K562 (cell line): ENCODE results near the gene F13A1. TPM values are rescaled to one million over a fixed set of nuclear protein-coding genes. Genes with fewer than 3 reads are reported as not detected.

ENCODE experiments used
- ATAC-seq: fragments of 200-7000 bp; cut with Tn5 transposase; 3 replicates; pipeline ENCODE4 v1.9.1; 2020; ENCODE audit warnings: moderate library complexity
- BruUV-seq: library from RNA; stranded (reverse); fragments of 400-500 nt; replicated peaks from 2 replicates; lab custom pipeline; 2021; lab: Mats Ljungman, UMichigan
- CTCF ChIA-PET: fragments of 300-600 bp; formaldehyde crosslinking; extraction: SDS; loops from one replicate; lab custom pipeline; 2021; ENCODE audit warnings: low intra/inter-chr PET ratio; lab: Yijun Ruan, JAX
- POLR2A ChIA-PET: fragments of 300-600, 350-650 bp; sonication (Branson Sonifier 250); formaldehyde crosslinking; extraction: SDS; loops from one replicate; lab custom pipeline; 2021; ENCODE audit warnings: antibody characterized with exemption, inconsistent platforms; lab: Yijun Ruan, JAX
- DNase-seq, 4 experiments: peaks; one replicate each; pipeline versions ENCODE4 v3.0.0 to v3.0.0-alpha.2; 2011 to 2018; ENCODE audit warnings: low spot score in 3 of 4, mixed read lengths in 3 of 4; ENCODE audit errors: extremely low read depth in 1 of 4
- FAIRE-seq: peaks from 2 replicates; lab custom pipeline; 2011; peaks lifted over from hg19 to GRCh38; lab: Jason Lieb, UNC
- H2AFZ ChIP-seq: 2 replicates; pipeline ENCODE4 v1.6.0; 2011; ENCODE audit warnings: low read depth, low read length, control low read depth, inconsistent platforms
- H3K27ac ChIP-seq: fragments of 200-600 bp; 3 replicates; pipeline ENCODE4 v1.8.0; 2011; ENCODE audit warnings: low read depth, mild to moderate bottlenecking, control low read depth, inconsistent platforms, low read length, moderate library complexity, mixed read lengths; ENCODE audit errors: extremely low read depth
- H3K27me3 ChIP-seq, 2 experiments: fragments of 300-600 bp in 1 of 2; 2 replicates in 1 of 2; 3 replicates in 1 of 2; pipeline versions ENCODE4 v1.6.0 to v1.8.0; 2011; ENCODE audit warnings: inconsistent platforms in 2 of 2, low read length in 2 of 2, mild to moderate bottlenecking in 1 of 2, mixed read lengths in 1 of 2, moderate library complexity in 1 of 2; ENCODE audit not compliant: control insufficient read depth in 2 of 2, insufficient read depth in 2 of 2
- H3K36me3 ChIP-seq: fragments of 300-600 bp; 3 replicates; pipeline ENCODE4 v1.8.0; 2011; ENCODE audit warnings: mild to moderate bottlenecking, low read length, inconsistent platforms; ENCODE audit not compliant: control insufficient read depth, insufficient read depth
- H3K4me1 ChIP-seq, 2 experiments: fragments of 200-600 bp in 1 of 2; replicated peaks in 1 of 2; 2 replicates in 1 of 2; 3 replicates in 1 of 2; pipeline versions ENCODE4 v1.5.1 to v1.8.0; 2011; ENCODE audit warnings: inconsistent platforms in 2 of 2, low read length in 2 of 2, mild to moderate bottlenecking in 1 of 2, mixed read lengths in 1 of 2, moderate library complexity in 1 of 2; ENCODE audit not compliant: control insufficient read depth in 2 of 2, insufficient read depth in 2 of 2
- H3K4me2 ChIP-seq: 2 replicates; pipeline ENCODE4 v1.6.1; 2011; ENCODE audit warnings: low read length, control low read depth, inconsistent platforms, mixed read lengths; ENCODE audit not compliant: insufficient read depth
- H3K4me3 ChIP-seq: fragments of 200-600 bp; sonication (generic), shearing (Covaris generic); 2 replicates; pipeline ENCODE4 v1.5.1; 2016; ENCODE audit warnings: control low read depth, inconsistent platforms
- H3K79me2 ChIP-seq: fragments of 200-600 bp; 3 replicates; pipeline ENCODE4 v1.8.0; 2011; ENCODE audit warnings: low read length, inconsistent platforms; ENCODE audit not compliant: control insufficient read depth, insufficient read depth
- H3K9ac ChIP-seq, 2 experiments: 2 replicates each; pipeline versions ENCODE4 v1.6.0 to v1.6.1; 2011; ENCODE audit warnings: low read depth in 2 of 2, low read length in 2 of 2, control low read depth in 1 of 2, inconsistent platforms in 1 of 2, mild to moderate bottlenecking in 1 of 2, mixed read lengths in 1 of 2; ENCODE audit not compliant: insufficient read depth in 1 of 2
- H3K9me1 ChIP-seq: one replicate; pipeline ENCODE4 v1.6.0; 2011; ENCODE audit warnings: inconsistent platforms, mild to moderate bottlenecking, low read length, moderate library complexity; ENCODE audit not compliant: control insufficient read depth, insufficient read depth
- H3K9me3 ChIP-seq: replicated peaks from 2 replicates; pipeline ENCODE4 v1.5.1; 2011; ENCODE audit warnings: low read depth, low read length, inconsistent platforms; ENCODE audit not compliant: control insufficient read depth, insufficient read depth
- H4K20me1 ChIP-seq: replicated peaks from 2 replicates; pipeline ENCODE4 v1.6.1; 2011; ENCODE audit warnings: low read length, inconsistent platforms, mixed read lengths; ENCODE audit not compliant: control insufficient read depth, insufficient read depth
- FUS ChIP-seq: fragments of 200-400 bp; formaldehyde crosslinking; optimal IDR thresholded peaks from 2 replicates; pipeline ENCODE3; 2017; ENCODE audit warnings: low read depth, low read length
- TSC22D4 ChIP-seq: fragments of 450-650 bp; IDR thresholded peaks from 2 replicates; pipeline ENCODE4 v1.6.1; 2016; ENCODE audit warnings: missing genetic modification characterization, missing biosample characterization, control low read depth
- WGBS: fragments of 100-300 bp; shearing (Covaris generic); methylation state at CpG from one replicate; pipeline ENCODE4 v1.1.6; 2016; ENCODE audit warnings: low coverage, mixed read lengths; ENCODE audit not compliant: insufficient coverage; ENCODE audit errors: missing lambda C conversion rate; 5-methylcytosine and 5-hydroxymethylcytosine counted together
- in situ Hi-C: fragments of 300-500 bp; cut with MboI; formaldehyde crosslinking; loops from 4 replicates; pipeline ENCODE4 v1.15.0; 2018; ENCODE audit warnings: inconsistent platforms, mixed read lengths
- intact Hi-C: fragments of 100-400 bp; cut with micrococcal nuclease; formaldehyde crosslinking; loops from 2 replicates; pipeline ENCODE4 v1.14.2; 2022
- polyA plus RNA-seq, 8 experiments: library from polyadenylated mRNA; depleted of rRNA in 4 of 8; stranded (reverse) in 5 of 8; unstranded in 3 of 8; fragments of >200 nt; fragmentation: Nextera tagmentation in 2 of 8; fragmentation: Illumina TruSeq in 1 of 8; extraction: Ambion mirVana in 2 of 8; extraction: Trizol in 1 of 8; gene quantifications; 2 replicates each; pipeline versions ENCODE4 v1.2.1 to v1.2.3, GENCODE V29; 2011 to 2014; ENCODE audit warnings: inconsistent platforms in 1 of 8, missing spikeins in 1 of 8
- total RNA-seq, 7 experiments: library from RNA; depleted of rRNA in 6 of 7; stranded (reverse); fragments of >200 nt in 6 of 7; fragmentation: Illumina TruSeq in 2 of 7; extraction: Trizol in 2 of 7; gene quantifications; 2 replicates each; pipeline versions ENCODE4 v1.2.1 to v1.2.3, GENCODE V29; 2011 to 2021; ENCODE audit warnings: low replicate concordance in 1 of 7
- TF ChIP-seq, protein P1 (sequence below): sonication (generic); formaldehyde crosslinking; IDR thresholded peaks from 2 replicates; pipeline ENCODE4 v1.8.0; 2023; ENCODE audit warnings: mild to moderate bottlenecking, missing genetic modification reagents
- TF ChIP-seq, protein P2 (sequence below): fragments of 250-450 bp; sonication (Bioruptor Pico); IDR thresholded peaks from 2 replicates; pipeline ENCODE4 v1.4.0; 2020
- TF ChIP-seq, protein P3 (sequence below): sonication (generic); formaldehyde crosslinking; IDR thresholded peaks from 2 replicates; pipeline ENCODE4 v1.8.0; 2022; ENCODE audit warnings: missing genetic modification reagents, mild to moderate bottlenecking, borderline replicate concordance
- TF ChIP-seq, protein P4 (sequence below): fragments of 200-400 bp; formaldehyde crosslinking; IDR thresholded peaks from 2 replicates; pipeline ENCODE4 v1.6.1; 2017; ENCODE audit warnings: mild to moderate bottlenecking, low read depth, low read length, moderate library complexity

F13A1 gene
- total and polyA plus RNA-seq, 9 of the 15 experiments (the other 6 are each of a cell fraction or from before 2014, with no cell fraction given), result 0.33 TPM; not detected in 8

- Histone ChIP-seq H3K27me3 (no peaks in the 10 kb centered on the region), H3K27ac (no peak overlapping the region), H3K9me1 (no peaks in the 10 kb centered on the region), H3K9ac (no peak overlapping the region), H3K4me3 (no peak overlapping the region), H2AFZ (no peak overlapping the region), H4K20me1 (no peaks in the 10 kb centered on the region), H3K79me2 (no peaks in the 10 kb centered on the region), H3K9me3 (no peaks in the 10 kb centered on the region), H3K4me2 (no peak overlapping the region), H3K36me3 (no peaks in the 10 kb centered on the region), H3K4me1 (no peaks in the 10 kb centered on the region)
- 0% methylated on average over 3 of the region's 3 CpGs for WGBS
- DNase-seq (no peak), ATAC-seq (no peak), FAIRE-seq (no peak)
- no TSS peak for BruUV-seq
- ChIA-PET POLR2A (no interaction called here), CTCF (no interaction called here)
- in situ Hi-C loops, result no loop called here
- intact Hi-C loops, result no loop called here
- no peak for TF ChIP-seq FUS
- TF ChIP-seq, protein P1, sequence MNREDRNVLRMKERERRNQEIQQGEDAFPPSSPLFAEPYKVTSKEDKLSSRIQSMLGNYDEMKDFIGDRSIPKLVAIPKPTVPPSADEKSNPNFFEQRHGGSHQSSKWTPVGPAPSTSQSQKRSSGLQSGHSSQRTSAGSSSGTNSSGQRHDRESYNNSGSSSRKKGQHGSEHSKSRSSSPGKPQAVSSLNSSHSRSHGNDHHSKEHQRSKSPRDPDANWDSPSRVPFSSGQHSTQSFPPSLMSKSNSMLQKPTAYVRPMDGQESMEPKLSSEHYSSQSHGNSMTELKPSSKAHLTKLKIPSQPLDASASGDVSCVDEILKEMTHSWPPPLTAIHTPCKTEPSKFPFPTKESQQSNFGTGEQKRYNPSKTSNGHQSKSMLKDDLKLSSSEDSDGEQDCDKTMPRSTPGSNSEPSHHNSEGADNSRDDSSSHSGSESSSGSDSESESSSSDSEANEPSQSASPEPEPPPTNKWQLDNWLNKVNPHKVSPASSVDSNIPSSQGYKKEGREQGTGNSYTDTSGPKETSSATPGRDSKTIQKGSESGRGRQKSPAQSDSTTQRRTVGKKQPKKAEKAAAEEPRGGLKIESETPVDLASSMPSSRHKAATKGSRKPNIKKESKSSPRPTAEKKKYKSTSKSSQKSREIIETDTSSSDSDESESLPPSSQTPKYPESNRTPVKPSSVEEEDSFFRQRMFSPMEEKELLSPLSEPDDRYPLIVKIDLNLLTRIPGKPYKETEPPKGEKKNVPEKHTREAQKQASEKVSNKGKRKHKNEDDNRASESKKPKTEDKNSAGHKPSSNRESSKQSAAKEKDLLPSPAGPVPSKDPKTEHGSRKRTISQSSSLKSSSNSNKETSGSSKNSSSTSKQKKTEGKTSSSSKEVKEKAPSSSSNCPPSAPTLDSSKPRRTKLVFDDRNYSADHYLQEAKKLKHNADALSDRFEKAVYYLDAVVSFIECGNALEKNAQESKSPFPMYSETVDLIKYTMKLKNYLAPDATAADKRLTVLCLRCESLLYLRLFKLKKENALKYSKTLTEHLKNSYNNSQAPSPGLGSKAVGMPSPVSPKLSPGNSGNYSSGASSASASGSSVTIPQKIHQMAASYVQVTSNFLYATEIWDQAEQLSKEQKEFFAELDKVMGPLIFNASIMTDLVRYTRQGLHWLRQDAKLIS (CRISPR knock-in tag), result no peak
- TF ChIP-seq, protein P2, sequence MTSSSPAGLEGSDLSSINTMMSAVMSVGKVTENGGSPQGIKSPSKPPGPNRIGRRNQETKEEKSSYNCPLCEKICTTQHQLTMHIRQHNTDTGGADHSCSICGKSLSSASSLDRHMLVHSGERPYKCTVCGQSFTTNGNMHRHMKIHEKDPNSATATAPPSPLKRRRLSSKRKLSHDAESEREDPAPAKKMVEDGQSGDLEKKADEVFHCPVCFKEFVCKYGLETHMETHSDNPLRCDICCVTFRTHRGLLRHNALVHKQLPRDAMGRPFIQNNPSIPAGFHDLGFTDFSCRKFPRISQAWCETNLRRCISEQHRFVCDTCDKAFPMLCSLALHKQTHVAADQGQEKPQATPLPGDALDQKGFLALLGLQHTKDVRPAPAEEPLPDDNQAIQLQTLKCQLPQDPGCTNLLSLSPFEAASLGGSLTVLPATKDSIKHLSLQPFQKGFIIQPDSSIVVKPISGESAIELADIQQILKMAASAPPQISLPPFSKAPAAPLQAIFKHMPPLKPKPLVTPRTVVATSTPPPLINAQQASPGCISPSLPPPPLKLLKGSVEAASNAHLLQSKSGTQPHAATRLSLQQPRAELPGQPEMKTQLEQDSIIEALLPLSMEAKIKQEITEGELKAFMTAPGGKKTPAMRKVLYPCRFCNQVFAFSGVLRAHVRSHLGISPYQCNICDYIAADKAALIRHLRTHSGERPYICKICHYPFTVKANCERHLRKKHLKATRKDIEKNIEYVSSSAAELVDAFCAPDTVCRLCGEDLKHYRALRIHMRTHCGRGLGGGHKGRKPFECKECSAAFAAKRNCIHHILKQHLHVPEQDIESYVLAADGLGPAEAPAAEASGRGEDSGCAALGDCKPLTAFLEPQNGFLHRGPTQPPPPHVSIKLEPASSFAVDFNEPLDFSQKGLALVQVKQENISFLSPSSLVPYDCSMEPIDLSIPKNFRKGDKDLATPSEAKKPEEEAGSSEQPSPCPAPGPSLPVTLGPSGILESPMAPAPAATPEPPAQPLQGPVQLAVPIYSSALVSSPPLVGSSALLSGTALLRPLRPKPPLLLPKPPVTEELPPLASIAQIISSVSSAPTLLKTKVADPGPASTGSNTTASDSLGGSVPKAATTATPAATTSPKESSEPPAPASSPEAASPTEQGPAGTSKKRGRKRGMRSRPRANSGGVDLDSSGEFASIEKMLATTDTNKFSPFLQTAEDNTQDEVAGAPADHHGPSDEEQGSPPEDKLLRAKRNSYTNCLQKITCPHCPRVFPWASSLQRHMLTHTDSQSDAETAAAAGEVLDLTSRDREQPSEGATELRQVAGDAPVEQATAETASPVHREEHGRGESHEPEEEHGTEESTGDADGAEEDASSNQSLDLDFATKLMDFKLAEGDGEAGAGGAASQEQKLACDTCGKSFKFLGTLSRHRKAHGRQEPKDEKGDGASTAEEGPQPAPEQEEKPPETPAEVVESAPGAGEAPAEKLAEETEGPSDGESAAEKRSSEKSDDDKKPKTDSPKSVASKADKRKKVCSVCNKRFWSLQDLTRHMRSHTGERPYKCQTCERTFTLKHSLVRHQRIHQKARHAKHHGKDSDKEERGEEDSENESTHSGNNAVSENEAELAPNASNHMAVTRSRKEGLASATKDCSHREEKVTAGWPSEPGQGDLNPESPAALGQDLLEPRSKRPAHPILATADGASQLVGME (CRISPR knock-in tag), result no peak
- TF ChIP-seq, protein P3, sequence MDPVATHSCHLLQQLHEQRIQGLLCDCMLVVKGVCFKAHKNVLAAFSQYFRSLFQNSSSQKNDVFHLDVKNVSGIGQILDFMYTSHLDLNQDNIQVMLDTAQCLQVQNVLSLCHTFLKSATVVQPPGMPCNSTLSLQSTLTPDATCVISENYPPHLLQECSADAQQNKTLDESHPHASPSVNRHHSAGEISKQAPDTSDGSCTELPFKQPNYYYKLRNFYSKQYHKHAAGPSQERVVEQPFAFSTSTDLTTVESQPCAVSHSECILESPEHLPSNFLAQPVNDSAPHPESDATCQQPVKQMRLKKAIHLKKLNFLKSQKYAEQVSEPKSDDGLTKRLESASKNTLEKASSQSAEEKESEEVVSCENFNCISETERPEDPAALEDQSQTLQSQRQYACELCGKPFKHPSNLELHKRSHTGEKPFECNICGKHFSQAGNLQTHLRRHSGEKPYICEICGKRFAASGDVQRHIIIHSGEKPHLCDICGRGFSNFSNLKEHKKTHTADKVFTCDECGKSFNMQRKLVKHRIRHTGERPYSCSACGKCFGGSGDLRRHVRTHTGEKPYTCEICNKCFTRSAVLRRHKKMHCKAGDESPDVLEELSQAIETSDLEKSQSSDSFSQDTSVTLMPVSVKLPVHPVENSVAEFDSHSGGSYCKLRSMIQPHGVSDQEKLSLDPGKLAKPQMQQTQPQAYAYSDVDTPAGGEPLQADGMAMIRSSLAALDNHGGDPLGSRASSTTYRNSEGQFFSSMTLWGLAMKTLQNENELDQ (CRISPR knock-in tag), result no peak
- no peak for TF ChIP-seq TSC22D4
- TF ChIP-seq, protein P4, sequence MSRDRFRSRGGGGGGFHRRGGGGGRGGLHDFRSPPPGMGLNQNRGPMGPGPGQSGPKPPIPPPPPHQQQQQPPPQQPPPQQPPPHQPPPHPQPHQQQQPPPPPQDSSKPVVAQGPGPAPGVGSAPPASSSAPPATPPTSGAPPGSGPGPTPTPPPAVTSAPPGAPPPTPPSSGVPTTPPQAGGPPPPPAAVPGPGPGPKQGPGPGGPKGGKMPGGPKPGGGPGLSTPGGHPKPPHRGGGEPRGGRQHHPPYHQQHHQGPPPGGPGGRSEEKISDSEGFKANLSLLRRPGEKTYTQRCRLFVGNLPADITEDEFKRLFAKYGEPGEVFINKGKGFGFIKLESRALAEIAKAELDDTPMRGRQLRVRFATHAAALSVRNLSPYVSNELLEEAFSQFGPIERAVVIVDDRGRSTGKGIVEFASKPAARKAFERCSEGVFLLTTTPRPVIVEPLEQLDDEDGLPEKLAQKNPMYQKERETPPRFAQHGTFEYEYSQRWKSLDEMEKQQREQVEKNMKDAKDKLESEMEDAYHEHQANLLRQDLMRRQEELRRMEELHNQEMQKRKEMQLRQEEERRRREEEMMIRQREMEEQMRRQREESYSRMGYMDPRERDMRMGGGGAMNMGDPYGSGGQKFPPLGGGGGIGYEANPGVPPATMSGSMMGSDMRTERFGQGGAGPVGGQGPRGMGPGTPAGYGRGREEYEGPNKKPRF, result no peak
These were observed 196.7 kb downstream of the F13A1 start for GRCh38 chr6:6123803-6124202.
